K562 (cell line): Measurements from ENCODE around the gene KPTN. TPM values are rescaled to one million over a fixed set of nuclear protein-coding genes. Genes with fewer than 3 reads are reported as not detected.

Experiments
- HSF4 ChIP-seq: fragments of 250-450 bp; sonication (Bioruptor Pico); IDR thresholded peaks from 2 replicates; pipeline ENCODE4 v2.1.2; 2022; ENCODE audit warnings: mild to moderate bottlenecking, moderate library complexity, borderline replicate concordance
- MYC ChIP-seq, 2 experiments: fragments of 250-450 bp in 1 of 2; sonication (Bioruptor Pico) in 1 of 2; IDR thresholded peaks; 2 replicates each; pipeline versions ENCODE4 v1.5.1 to v1.6.1; 2012 to 2021; ENCODE audit warnings: low read depth in 2 of 2, borderline replicate concordance in 1 of 2, improper control_type of control experiment in 1 of 2, low read length in 1 of 2, mild to moderate bottlenecking in 1 of 2, moderate library complexity in 1 of 2
- ZNF3 ChIP-seq: fragments of 250-450 bp; sonication (Bioruptor Pico); IDR thresholded peaks from 2 replicates; pipeline ENCODE4 v1.5.0; 2021; ENCODE audit warnings: mild to moderate bottlenecking, moderate library complexity
- ZNF583 ChIP-seq: fragments of 250-450 bp; sonication (Bioruptor Pico); IDR thresholded peaks from 2 replicates; pipeline ENCODE4 v1.4.0; 2020
- polyA plus RNA-seq, 8 experiments: library from polyadenylated mRNA; depleted of rRNA in 4 of 8; stranded (reverse) in 5 of 8; unstranded in 3 of 8; fragments of >200 nt; fragmentation: Nextera tagmentation in 2 of 8; fragmentation: Illumina TruSeq in 1 of 8; extraction: Ambion mirVana in 2 of 8; extraction: Trizol in 1 of 8; gene quantifications; 2 replicates each; pipeline versions ENCODE4 v1.2.1 to v1.2.3, GENCODE V29; 2011 to 2014; ENCODE audit warnings: inconsistent platforms in 1 of 8, missing spikeins in 1 of 8
- total RNA-seq, 7 experiments: library from RNA; depleted of rRNA in 6 of 7; stranded (reverse); fragments of >200 nt in 6 of 7; fragmentation: Illumina TruSeq in 2 of 7; extraction: Trizol in 2 of 7; gene quantifications; 2 replicates each; pipeline versions ENCODE4 v1.2.1 to v1.2.3, GENCODE V29; 2011 to 2021; ENCODE audit warnings: low replicate concordance in 1 of 7
- TF ChIP-seq, protein P1 (sequence below), 2 experiments: fragments of 450-650 bp; conservative IDR thresholded peaks; 2 replicates each; pipeline ENCODE4 v1.6.1; 2017; ENCODE audit warnings: mild to moderate bottlenecking in 2 of 2, moderate library complexity in 2 of 2

Gene KPTN
- total and polyA plus RNA-seq, 9 of the 15 experiments (the other 6 are each of a cell fraction or from before 2014, with no cell fraction given) = 0.56 to 18.2 (median 8.5) TPM

DNA sequence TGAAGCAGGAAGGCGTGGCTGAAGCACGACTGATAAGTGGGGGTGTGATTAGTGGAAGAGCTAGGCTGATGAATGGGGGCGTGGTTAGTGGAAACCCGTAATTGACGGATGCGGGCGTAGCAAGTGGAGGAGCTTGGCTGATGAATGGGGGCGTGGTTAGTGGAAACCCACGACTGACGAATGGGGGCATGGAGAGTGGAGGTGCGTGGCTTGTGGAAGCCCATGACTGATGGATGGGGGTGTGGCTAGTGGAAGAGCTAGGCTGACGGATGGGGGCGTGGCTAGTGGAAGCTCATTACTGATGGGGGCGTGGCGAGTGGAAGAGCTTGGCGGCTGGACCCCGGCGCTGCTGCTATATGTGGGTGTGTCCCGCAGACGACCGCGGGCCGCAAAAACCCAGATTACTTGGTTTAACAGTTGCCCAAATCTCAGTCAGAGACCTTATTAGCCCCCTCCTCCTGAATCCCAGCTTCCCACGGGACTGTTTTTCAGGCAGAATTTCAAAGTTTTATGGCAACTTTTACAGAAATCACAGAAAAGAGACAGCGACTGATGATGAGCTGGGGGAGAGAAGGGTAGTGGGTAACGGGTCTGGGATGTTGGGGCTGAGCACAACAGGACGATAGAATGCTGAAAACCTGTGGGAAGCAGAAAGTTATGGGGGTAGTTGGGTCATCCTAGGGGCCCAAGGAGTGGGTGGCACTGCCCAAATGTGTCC lies 55.7 kb downstream of the KPTN start (continued):
- TF ChIP-seq, protein P1, sequence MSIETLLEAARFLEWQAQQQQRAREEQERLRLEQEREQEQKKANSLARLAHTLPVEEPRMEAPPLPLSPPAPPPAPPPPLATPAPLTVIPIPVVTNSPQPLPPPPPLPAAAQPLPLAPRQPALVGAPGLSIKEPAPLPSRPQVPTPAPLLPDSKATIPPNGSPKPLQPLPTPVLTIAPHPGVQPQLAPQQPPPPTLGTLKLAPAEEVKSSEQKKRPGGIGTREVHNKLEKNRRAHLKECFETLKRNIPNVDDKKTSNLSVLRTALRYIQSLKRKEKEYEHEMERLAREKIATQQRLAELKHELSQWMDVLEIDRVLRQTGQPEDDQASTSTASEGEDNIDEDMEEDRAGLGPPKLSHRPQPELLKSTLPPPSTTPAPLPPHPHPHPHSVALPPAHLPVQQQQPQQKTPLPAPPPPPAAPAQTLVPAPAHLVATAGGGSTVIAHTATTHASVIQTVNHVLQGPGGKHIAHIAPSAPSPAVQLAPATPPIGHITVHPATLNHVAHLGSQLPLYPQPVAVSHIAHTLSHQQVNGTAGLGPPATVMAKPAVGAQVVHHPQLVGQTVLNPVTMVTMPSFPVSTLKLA (conservative IDR thresholded peaks at IDR 0.05) = peak in 1 of 2 experiments; percentile 78; a peak in 3 of 4 replicates
- TF ChIP-seq ZNF583 = no peak
- TF ChIP-seq HSF4 = no peak
- TF ChIP-seq ZNF3 (CRISPR knock-in tag) = no peak
- TF ChIP-seq MYC (IDR thresholded peaks at IDR 0.05; ENCODE audit: low read depth, low read length) = 0 out of 2 replicates have a peak, but pooled peaks have one; percentile 13
- no peak for TF ChIP-seq MYC (CRISPR knock-in tag; IDR thresholded peaks at IDR 0.05; ENCODE audit: borderline replicate concordance, low read depth)
